Measurements from ENCODE around the gene GOSR2.

Gene GOSR2

GRCh38 chr17:46922804-46923635, at the start of gene GOSR2:
TSS of gene GOSR2 (plus strand) at chr17:46923160. CDS start at chr17:46923193, 33 bp downstream.
- peak; percentile 98 for DNase-seq (ENCODE audit: low spot score)

- DNase-seq (ENCODE audit: low spot score), result no peak
These were observed 48.9 kb upstream of the GOSR2 start for GRCh38 chr17:46873941-46874645.

DNA sequence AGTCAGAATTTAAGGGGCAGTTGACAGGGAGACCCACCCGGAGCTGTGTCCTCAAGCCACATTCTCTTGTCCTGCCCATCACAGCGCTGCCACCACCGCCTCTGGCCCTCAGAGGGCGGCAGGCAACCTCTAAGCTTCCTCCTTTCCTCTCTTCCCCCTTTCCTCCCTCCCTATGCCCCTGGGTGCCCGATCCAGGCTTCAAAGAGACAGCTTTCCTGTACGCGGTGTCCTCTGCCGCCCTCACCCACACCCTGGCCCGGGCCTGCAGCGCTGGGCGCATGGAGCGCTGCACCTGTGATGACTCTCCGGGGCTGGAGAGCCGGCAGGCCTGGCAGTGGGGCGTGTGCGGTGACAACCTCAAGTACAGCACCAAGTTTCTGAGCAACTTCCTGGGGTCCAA, 48.1 kb upstream of the GOSR2 start:
- no peak for DNase-seq (ENCODE audit: low spot score)

GRCh38 chr17:46875849-46876352, 47.1 kb upstream of the GOSR2 start:
- DNase-seq (ENCODE audit: low spot score), result no peak

DNA sequence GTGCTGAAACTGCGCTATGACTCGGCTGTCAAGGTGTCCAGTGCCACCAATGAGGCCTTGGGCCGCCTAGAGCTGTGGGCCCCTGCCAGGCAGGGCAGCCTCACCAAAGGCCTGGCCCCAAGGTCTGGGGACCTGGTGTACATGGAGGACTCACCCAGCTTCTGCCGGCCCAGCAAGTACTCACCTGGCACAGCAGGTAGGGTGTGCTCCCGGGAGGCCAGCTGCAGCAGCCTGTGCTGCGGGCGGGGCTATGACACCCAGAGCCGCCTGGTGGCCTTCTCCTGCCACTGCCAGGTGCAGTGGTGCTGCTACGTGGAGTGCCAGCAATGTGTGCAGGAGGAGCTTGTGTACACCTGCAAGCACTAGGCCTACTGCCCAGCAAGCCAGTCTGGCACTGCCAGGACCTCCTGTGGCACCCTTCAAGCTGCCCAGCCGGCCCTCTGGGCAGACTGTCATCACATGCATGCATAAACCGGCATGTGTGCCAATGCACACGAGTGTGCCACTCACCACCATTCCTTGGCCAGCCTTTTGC, 46.5 kb upstream of the GOSR2 start:
- DNase-seq (ENCODE audit: low spot score), result no peak

GRCh38 chr17:46876926-46877325, 46.0 kb upstream of the GOSR2 start:
- no peak for DNase-seq (ENCODE audit: low spot score)

DNA sequence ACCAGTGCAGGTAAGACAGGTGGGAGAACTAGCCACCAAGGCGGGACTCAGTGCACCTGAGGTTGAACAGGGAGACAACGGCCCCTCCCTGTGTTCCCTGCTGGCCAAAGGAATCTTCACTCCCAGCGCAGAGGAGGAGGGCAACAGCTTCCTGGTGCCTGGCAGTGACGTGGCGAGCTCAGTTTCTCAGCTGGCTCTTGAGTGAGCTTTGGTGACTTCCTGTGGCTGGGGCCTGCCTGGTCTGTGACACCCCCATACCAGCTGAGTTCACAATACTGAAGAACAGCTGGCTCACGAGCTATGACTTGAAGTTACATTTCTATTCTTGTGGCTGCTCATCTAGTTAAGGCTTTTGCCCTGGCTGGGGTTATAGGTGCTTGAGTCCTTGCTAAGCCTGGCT, 45.5 kb upstream of the GOSR2 start:
- no peak for DNase-seq (ENCODE audit: low spot score)

DNA sequence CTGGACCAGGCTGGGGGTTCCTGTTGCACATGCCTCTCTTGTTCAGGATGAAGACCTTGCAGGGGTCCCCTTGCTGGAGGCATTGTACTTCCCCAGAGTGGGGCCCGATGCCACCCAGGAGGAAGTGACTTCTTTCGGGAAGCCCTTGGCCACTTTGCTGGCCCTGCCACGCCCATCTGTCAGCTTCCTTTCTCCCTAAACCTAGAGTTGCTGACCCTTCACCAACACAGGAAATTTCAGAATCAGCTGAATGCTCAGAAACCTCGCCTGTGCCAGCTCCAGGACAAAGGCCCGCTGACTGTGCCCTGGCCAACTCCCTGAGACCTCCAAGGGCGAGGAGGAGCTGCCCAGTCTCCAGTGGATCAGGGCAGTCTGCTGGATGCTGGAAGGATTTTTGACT, 44.9 kb upstream of the GOSR2 start:
- DNase-seq (ENCODE audit: low spot score), result no peak

DNA sequence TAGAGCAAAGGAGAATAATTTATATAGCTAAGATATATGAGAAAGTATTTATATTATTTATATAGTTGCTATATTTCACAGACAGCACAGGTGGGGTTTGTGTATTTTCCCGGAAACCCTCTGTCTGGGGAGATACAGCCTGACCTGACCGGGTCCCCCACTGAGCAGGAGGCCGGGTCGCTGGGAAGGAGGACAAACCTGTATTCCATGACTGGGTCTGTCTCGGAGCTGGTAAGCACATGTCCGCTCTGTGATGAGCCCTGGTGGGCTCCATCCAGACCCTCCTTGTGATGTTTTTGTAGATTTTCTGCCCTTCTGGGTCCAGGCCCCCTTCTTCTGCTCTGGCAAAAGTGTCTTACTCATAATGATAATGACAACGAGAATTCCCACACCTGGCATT, 43.9 kb upstream of the GOSR2 start:
- no peak for DNase-seq (ENCODE audit: low spot score)

GRCh38 chr17:46881015-46881414, 41.9 kb upstream of the GOSR2 start:
- DNase-seq (ENCODE audit: low spot score), result no peak

DNA sequence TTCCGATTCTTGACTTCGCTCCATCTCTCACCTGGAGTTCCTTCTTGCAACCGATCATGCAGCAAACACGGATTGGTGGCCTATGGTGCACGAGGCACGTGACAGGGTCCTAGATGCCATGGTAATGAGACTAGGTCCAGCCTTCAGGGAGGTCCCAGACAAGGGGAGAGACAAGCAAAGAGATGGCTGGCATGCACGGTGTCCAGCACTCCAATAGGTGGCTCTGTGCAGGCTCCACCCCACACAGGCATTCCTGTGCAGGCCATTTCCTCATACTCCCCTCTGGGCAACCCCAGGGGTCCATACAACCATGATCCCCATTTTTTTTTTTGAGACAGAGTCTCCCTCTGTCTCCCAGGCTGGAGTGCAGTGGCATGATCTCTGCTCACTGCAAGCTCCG, 40.3 kb upstream of the GOSR2 start:
- no peak for DNase-seq (ENCODE audit: low spot score)

GRCh38 chr17:46883871-46884520, 39.0 kb upstream of the GOSR2 start:
- DNase-seq (ENCODE audit: low spot score), result no peak

DNA sequence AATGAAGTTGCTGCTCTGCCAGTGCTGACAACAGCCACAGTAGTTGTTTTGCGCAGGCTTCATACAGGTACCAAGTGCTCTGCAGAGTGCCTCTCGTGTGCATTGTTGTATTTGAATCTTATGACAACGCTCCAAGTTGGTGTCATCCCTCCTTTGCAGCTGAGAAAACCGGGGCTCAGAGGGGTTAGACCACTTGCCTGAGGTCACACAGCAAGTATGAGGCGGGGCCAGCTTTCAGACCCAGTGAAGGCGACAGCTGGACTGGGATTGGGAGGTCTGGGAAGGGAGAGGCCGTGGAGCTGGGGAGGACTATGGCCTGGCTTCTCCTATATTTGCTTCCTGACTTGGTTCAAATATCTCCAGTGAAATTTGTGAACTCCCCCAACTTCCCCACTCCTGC, 38.4 kb upstream of the GOSR2 start:
- no peak for DNase-seq (ENCODE audit: low spot score)

DNA sequence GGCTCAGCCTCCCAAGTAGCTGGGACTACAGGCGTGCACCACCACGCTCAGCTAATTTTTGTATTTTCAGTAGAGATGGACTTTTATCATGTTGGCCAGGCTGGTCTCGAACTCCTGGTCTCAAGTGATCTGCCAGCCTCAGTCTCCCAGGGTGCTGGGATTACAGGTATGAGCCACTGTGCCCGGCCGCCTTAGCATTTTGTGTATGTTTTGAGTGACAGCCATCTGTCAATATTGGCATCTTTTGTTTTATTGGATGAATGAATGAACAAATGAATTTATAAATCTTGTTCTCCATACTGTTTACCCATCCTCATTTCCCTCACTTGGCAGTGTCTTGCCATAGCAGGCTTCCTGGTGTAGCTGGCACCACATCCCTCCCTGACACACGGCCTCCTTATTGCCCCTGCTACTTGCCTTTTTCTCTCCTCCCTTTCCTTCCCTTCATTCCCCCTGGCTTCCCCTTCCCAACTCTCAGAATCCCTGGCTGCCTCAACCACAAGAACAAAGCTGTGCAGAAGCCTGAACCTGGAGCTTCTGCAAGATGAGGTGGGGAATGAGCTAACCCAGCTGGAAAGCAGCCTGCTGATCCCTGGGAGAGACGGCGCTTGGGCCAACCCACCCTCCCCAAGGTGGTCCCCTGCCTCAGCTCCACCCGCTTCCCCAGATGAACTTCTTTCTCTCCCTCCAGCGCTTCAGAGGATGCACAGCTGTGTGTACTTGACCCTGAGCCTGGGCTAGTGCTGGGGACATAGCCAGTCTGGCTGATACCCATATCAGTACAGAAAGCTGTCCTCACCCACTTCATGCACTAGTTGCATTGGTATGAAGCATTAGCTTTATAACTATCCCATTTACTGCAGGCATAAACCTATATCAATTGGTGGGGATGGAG, 37.3 kb upstream of the GOSR2 start:
- DNase-seq (ENCODE audit: low spot score), result no peak

GRCh38 chr17:46886310-46886663, 36.7 kb upstream of the GOSR2 start:
- no peak for DNase-seq (ENCODE audit: low spot score)

DNA sequence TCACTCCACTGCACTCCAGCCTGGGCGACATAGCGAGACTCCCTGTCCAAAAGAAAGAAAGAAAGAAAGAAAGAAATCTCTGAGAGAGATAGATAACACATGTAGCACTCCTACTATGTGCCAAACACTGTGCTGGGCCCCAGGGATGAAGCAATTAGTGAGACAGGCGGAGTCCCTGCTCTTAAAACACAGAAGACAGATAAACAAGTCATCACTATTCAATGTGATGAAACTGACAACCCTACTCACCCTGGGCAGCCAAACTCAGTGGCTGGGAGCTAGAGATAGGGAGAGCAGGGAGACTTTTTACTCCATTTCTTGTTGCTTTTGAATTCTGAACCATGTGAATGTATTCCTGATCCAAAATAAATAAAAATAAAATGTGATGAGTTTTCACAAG, 35.2 kb upstream of the GOSR2 start:
- no peak for DNase-seq (ENCODE audit: low spot score)

DNA sequence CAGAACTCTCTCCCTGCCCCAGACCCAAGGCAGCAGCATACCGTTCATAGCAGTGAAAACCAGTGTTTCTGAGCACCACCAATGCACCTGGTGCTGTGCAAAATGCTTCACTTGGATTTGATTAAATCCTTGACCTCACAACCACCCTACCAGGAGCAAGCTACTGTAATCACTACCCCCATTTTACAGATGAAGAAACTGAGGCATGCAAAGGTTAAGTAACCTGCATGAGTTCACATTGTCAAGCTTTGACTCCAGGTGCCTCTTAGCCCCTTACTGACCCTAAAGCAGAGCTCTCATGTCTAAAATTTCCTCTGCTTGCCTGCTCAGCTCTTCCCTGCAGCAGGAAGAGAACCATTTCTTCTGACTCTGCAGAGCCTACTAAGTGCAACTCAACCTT, 34.2 kb upstream of the GOSR2 start:
- DNase-seq (ENCODE audit: low spot score), result no peak

DNA sequence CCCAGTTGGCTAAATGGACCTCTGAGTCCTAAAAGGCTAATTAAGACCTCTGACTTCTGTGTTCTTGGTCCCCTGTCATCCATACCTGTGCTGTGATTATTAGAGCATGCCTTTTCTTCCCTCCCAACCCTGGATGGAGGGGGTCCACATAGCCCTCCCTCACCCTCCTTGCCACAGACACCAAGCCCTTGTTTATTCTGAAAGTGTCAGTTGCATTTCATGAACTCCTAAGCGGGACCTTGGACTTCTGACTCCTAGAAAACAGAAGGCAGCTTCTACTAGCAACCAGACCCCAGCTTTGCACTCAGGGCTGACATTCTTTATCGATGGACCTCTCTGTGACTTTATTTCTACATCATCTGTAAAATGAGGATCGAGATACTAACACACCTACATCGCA, 33.4 kb upstream of the GOSR2 start:
- no peak for DNase-seq (ENCODE audit: low spot score)

GRCh38 chr17:46889992-46890564, 32.9 kb upstream of the GOSR2 start:
- DNase-seq (ENCODE audit: low spot score), result no peak

GRCh38 chr17:46890638-46891037, 32.3 kb upstream of the GOSR2 start:
- no peak for DNase-seq (ENCODE audit: low spot score)

DNA sequence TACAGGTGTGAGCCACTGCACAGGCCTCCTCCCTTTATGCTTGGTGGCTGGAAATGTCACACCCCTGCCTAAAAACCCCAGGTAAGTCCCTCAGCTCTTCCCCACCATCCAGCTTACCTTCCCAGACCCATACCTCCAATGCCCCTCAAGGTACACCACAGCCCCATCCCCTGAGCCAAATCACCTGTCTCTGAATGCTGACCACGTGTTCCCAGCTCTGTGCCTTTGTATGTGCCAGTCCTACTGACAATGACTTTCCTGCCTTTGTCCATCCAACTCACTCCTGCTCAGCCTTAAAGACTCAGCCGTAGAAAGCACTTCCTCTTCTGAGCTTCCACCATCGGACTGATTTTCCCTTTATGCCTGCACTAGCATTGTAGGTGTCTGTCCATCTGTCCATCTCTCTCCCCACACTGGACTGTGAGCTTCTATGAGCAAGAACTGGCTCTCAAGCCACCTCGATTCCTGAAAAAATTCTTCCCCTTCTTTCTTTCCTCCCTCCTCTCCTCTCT, 30.7 kb upstream of the GOSR2 start:
- DNase-seq (ENCODE audit: low spot score), result no peak

Data from ecto neural progenitor cell (in vitro differentiated cells).